Ovary (tissue), 10 donors: ENCODE results near the gene NRARP. TPM values are rescaled to one million over a fixed set of nuclear protein-coding genes. Genes with fewer than 3 reads are reported as not detected.
A peak's percentile ranks its signal among the peaks of the same experiment; 100 is the strongest.

Source experiments
- DNase-seq, 5 donors: peaks; one replicate each; pipeline ENCODE4 v3.0.0-alpha.2; 2019 to 2020
- H3K27ac ChIP-seq, 2 donors: fragments of 200-600 bp; one replicate each; pipeline versions ENCODE4 v1.5.1 to v1.8.0; 2019 to 2022
- H3K27me3 ChIP-seq: fragments of 200-600 bp; one replicate; pipeline ENCODE4 v1.8.0; 2022
- H3K36me3 ChIP-seq: fragments of 200-600 bp; sonication (generic); one replicate; pipeline ENCODE4 v1.5.1; 2019
- H3K4me1 ChIP-seq: one replicate; pipeline ENCODE4 v1.8.1; 2013; ENCODE audit warnings: mild to moderate bottlenecking, moderate library complexity; ENCODE audit not compliant: insufficient read depth
- H3K4me3 ChIP-seq: fragments of 200-600 bp; sonication (generic); one replicate; pipeline ENCODE4 v1.5.1; 2017
- H3K9me3 ChIP-seq, 2 donors: fragments of 200-600 bp in 1 of 2; sonication (generic) in 1 of 2; one replicate each; pipeline versions ENCODE4 v1.5.1 to v1.8.1; 2013 to 2019; ENCODE audit warnings: mild to moderate bottlenecking in 1 of 2, moderate library complexity in 1 of 2
- EP300 ChIP-seq: sonication (generic); formaldehyde crosslinking; IDR thresholded peaks from one replicate; pipeline ENCODE4 v1.6.1; 2017; ENCODE audit warnings: antibody characterized with exemption
- POLR2A ChIP-seq: fragments of 450-650 bp; IDR thresholded peaks from one replicate; pipeline ENCODE4 v1.6.1; 2017; ENCODE audit warnings: antibody characterized with exemption, mild to moderate bottlenecking, moderate library complexity
- WGBS, 3 donors: extraction: QIAGEN DNeasy Blood & Tissue Kit in 1 of 3; methylation state at CpG; one replicate each; pipeline versions ENCODE4 v1.1.5 to v1.1.7; 2013 to 2017; 5-methylcytosine and 5-hydroxymethylcytosine counted together
- intact Hi-C, 4 donors: fragments of 100-400 bp; cut with DNase I; formaldehyde crosslinking; loops; one replicate each; pipeline versions ENCODE4 v1.11.0 to v1.15.1; 2022 to 2023
- long read RNA-seq, 3 donors: library from polyadenylated mRNA in 2 of 3; unstranded in 2 of 3; transcript quantifications; one replicate each; pipeline ENCODE4 v2.0.0 and lab custom pipeline, GENCODE V29; 2021 to 2026
- polyA plus RNA-seq, 2 donors: library from polyadenylated mRNA; stranded (reverse); fragments of 200-250 nt in 1 of 2; fragments of 350-450 nt in 1 of 2; fragmentation: Illumina TruSeq in 1 of 2; extraction: RNeasy Lipid Tissue Mini Kit (QIAGEN cat#74804) in 1 of 2; gene quantifications; one replicate each; pipeline ENCODE4 v1.2.3, GENCODE V29; 2013 to 2014
- total RNA-seq, 7 donors: library from RNA; depleted of rRNA in 2 of 7; stranded (reverse); fragments of >200 nt in 2 of 7; fragmentation: NEBNext Ultra II Directional in 3 of 7; extraction: Animal tissue kit (Norgen Biotek cat#: 25700) in 3 of 7; gene quantifications; one replicate each; pipeline versions ENCODE4 v1.1.0 to v1.2.4, GENCODE V29; 2016 to 2023
- TF ChIP-seq, protein P1 (sequence below), 3 donors: fragments of 450-650 bp in 2 of 3; fragments of 200-600 bp in 1 of 3; IDR thresholded peaks; one replicate each; pipeline versions ENCODE4 v1.5.1 to v1.8.0; 2016 to 2022; ENCODE audit warnings: antibody characterized with exemption in 3 of 3, mild to moderate bottlenecking in 1 of 3
- donor health status: DM: no; HTN: no; CAD: no; lungs with moderate emphysema.
- donor health status: DM: no; HTN: no; CAD: no.
- donor health status: Bipolar disorder and iron deficiency.
- donor health status: DM: yes; HTN: yes; CAD: no.
- donor health status: DM: no; HTN: no; CAD: no.
- donor health status: DM: yes; HTN: yes; CAD: no.

The NRARP gene, protein sequence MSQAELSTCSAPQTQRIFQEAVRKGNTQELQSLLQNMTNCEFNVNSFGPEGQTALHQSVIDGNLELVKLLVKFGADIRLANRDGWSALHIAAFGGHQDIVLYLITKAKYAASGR
- total RNA-seq: 10 to 100 TPM in 1 of 7 donors, 1 to 10 TPM in 6; 1.3 to 13.8 (median 4.6) TPM
- 1 to 10 TPM; 2.6 to 3.4 TPM for polyA plus RNA-seq
- long read RNA-seq, donor 1, partial matches to known transcripts: 0 of 3 reads
- long read RNA-seq, donor 1, other reads (novel, unspliced or antisense): 0 of 3 reads
- long read RNA-seq, donor 2, transcript NRARP-201 (1 exons, 1,770 nt): major isoform, 8 of 8 reads
- long read RNA-seq, donor 2, partial matches to known transcripts: 0 of 8 reads
- long read RNA-seq, donor 2, other reads (novel, unspliced or antisense): 0 of 8 reads
- long read RNA-seq, donor 3, transcript NRARP-201 (1 exons, 1,770 nt): major isoform, 15 of 15 reads
- long read RNA-seq, donor 3, partial matches to known transcripts: 0 of 15 reads
- long read RNA-seq, donor 3, other reads (novel, unspliced or antisense): 0 of 15 reads

DNA sequence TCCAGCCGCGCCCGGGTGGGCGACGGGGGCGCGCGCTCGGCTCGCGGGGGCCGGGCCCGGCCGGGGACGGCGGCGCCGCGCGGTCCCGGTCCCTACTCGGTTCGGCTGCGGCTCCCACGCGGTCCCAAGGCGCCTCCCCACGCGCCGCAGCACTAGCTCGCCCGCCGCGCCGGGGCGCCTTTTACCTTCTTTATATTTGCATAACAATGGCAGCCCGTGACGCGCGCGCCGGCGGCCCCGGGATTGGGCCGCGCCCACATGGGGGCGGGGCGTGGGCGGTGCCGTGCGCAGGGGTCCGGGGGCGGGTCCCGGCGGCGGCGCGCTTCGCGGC is at the start of gene NRARP:
Gene NRARP, minus strand, starts transcription at position 154 of the 331 bp plus-strand sequence. CDS start 343 bp downstream, outside the sequence.
- TF ChIP-seq POLR2A (no peak), EP300 (no peak)
- TF ChIP-seq, protein P1, sequence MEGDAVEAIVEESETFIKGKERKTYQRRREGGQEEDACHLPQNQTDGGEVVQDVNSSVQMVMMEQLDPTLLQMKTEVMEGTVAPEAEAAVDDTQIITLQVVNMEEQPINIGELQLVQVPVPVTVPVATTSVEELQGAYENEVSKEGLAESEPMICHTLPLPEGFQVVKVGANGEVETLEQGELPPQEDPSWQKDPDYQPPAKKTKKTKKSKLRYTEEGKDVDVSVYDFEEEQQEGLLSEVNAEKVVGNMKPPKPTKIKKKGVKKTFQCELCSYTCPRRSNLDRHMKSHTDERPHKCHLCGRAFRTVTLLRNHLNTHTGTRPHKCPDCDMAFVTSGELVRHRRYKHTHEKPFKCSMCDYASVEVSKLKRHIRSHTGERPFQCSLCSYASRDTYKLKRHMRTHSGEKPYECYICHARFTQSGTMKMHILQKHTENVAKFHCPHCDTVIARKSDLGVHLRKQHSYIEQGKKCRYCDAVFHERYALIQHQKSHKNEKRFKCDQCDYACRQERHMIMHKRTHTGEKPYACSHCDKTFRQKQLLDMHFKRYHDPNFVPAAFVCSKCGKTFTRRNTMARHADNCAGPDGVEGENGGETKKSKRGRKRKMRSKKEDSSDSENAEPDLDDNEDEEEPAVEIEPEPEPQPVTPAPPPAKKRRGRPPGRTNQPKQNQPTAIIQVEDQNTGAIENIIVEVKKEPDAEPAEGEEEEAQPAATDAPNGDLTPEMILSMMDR (IDR thresholded peaks at IDR 0.05): no peak
- intact Hi-C loops: loop anchor here in 2 of 4 donors (5.0 kb wide), 2 partner anchors 105 to 145 kb away; no protein-coding TSS in a partner anchor
- H3K9me3 ChIP-seq: no peaks in the 10 kb centered on the region
- H3K36me3 ChIP-seq: no peaks in the 10 kb centered on the region
- DNase-seq: peak; percentile 82 to 93 (median 90)
- H3K4me1 ChIP-seq: peaks cover 14% of the 10 kb centered on the region
- H3K4me3 ChIP-seq: peak within 1 kb of the TSS; percentile 37
- H3K27ac ChIP-seq: peak within 1 kb of the TSS in 1 of 2 donors; percentile 25
- 0 to 2% (median 1%) methylated on average over 24 to 60 of the region's 60 CpGs for WGBS, 3 donors
- peaks cover 11% of the 10 kb centered on the region for H3K27me3 ChIP-seq

DNA sequence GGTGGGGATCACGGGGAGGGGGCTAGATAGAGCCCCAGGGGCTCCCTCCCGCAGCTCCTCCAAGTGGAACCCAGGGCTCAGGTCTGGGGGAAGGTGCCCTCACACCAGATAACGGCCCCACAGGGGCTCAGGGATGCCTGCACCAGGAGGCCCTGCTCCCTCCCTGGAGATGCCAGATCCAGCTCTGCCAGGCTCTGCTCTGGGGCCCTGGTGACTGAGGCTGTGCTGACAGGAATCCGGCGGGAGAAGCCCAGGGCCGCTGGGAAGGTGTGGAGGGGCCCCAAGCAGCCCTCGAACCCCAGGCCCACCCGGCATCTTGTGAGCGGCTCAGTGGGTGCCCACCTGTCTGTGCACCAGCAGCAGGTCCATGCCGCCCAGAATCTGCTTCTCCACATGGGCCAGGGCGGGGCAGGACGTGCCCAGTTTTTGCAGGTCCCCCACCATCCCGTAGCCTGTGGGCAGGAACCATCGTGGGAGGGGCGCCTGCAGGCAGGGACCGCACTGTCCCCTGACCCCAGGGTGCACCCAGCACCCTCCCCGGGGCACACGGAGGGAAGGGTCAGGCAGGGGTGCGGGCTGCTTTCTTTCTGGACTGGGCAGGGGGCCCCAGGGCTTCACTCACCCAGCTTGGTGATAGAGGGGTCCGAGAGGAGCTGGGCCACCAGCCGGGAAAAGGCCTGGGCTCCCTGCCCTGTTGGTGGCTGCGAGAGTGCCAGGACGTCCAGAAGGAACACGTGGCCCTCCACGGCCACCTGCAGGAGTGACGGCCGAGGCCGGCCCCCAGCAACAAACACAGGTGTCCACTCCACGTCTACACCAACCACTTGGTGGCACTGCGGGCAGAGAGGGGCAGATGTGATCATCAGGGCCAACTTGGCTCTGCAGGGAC is 48.9 kb upstream of the NRARP start:
- DNase-seq: peak in 1 of 5 donors; percentile 8
- H3K36me3 ChIP-seq: no peaks in the 10 kb centered on the region
- TF ChIP-seq EP300 (no peak), POLR2A (no peak)
- TF ChIP-seq, protein P1 (IDR thresholded peaks at IDR 0.05): no peak

DNA sequence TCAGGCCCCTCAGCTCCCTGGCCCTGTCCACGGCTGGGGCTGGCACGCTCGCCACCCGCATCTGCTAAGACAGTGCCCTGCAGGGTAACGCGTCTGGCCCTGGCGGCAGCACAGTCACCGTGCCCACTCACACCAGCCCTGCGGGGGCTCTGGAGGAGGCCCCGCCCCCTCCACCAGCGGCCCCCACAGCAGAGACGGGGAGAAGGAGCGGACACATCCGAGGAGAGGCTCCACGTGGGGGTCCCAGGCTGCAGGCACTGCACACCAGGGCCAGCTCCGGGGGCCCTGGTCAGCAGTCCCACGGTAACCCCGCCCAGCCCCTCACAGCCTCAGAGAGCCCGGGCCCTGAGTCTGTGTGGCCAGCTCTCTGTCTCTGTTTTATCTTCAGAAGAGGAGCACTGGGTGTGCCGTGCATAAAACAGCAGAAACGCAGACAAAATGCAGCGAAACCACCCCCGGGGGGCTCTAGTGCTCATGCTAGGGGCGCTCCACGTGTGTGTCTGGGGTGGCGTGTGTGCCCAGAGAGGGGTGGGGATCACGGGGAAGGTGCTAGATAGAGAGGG is 47.5 kb upstream of the NRARP start:
- no peaks in the 10 kb centered on the region for H3K9me3 ChIP-seq
- H3K27me3 ChIP-seq: no peaks in the 10 kb centered on the region
- no peaks in the 10 kb centered on the region for H3K36me3 ChIP-seq
- DNase-seq: no peak
- H3K4me1 ChIP-seq: no peaks in the 10 kb centered on the region
- no peak overlapping the region for H3K4me3 ChIP-seq
- WGBS, 3 donors: 93 to 96% (median 94%) methylated on average over 24 to 27 of the region's 27 CpGs
- TF ChIP-seq POLR2A: no peak
- TF ChIP-seq, protein P1 (IDR thresholded peaks at IDR 0.05): no peak
- TF ChIP-seq EP300: no peak
- no peak overlapping the region for H3K27ac ChIP-seq
- intact Hi-C loops: no loop called here

More for the DNA sequence above, 48.9 kb upstream of the NRARP start:
- Histone ChIP-seq H3K4me3 (no peak overlapping the region), H3K27me3 (no peaks in the 10 kb centered on the region), H3K27ac (no peak overlapping the region), H3K4me1 (no peaks in the 10 kb centered on the region), H3K9me3 (no peaks in the 10 kb centered on the region)
- 90 to 98% (median 93%) methylated on average over 28 to 30 of the region's 30 CpGs for WGBS, 3 donors
- intact Hi-C loops: no loop called here
